ENCODE data around the gene RPS2. TPM values are rescaled to one million over a fixed set of nuclear protein-coding genes. Genes with fewer than 3 reads are reported as not detected.

The RPS2 gene
- total and polyA plus RNA-seq, 2 donors (not counting 1 experiment from before 2014, with no cell fraction given): 3,261 to 6,138 TPM

Small RNA genes within 50 kb of the gene (small RNA-seq; reads per million reads assigned to genes)
- gene AC005363.2 (ENCODE audit: insufficient read length, low read depth, low replicate concordance) (not detected), gene RN7SL219P (ENCODE audit: insufficient read length, low read depth, low replicate concordance) (not detected), gene SNORA10 (ENCODE audit: insufficient read length, low read depth, low replicate concordance) (not detected), gene SNORA64 (ENCODE audit: insufficient read length, low read depth, low replicate concordance) (not detected)

Other genes with a start within 250 kb of the RPS2 start
- gene NME3, start 193.3 kb downstream of the RPS2 start, total RNA-seq: 57.3 and 63.2 TPM in 2 replicates
- 99.0 and 150 TPM in 2 replicates for gene NME3, start 193.3 kb downstream of the RPS2 start, polyA plus RNA-seq
- gene EME2, start 192.0 kb downstream of the RPS2 start, total RNA-seq: 42.5 and 43.9 TPM in 2 replicates
- gene EME2, start 192.0 kb downstream of the RPS2 start, polyA plus RNA-seq: 34.6 and 44.1 TPM in 2 replicates
- 44.6 and 54.5 TPM in 2 replicates for gene MRPS34, start 191.7 kb downstream of the RPS2 start, total RNA-seq
- 34.4 and 55.2 TPM in 2 replicates for gene MRPS34, start 191.7 kb downstream of the RPS2 start, polyA plus RNA-seq
- 91.2 and 95.5 TPM in 2 replicates for gene SPSB3, start 182.3 kb downstream of the RPS2 start, total RNA-seq
- gene SPSB3, start 182.3 kb downstream of the RPS2 start, polyA plus RNA-seq: 255 and 264 TPM in 2 replicates
- gene NUBP2, start 181.9 kb downstream of the RPS2 start, total RNA-seq: 50.2 and 52.6 TPM in 2 replicates
- gene NUBP2, start 181.9 kb downstream of the RPS2 start, polyA plus RNA-seq: 49.3 and 71.7 TPM in 2 replicates
- 0.22 TPM in 1 of 2 replicates, not detected in the other for gene IGFALS, start 171.1 kb downstream of the RPS2 start, total RNA-seq
- 0.49 and 0.63 TPM in 2 replicates for gene IGFALS, start 171.1 kb downstream of the RPS2 start, polyA plus RNA-seq
- gene HAGH, start 138.0 kb downstream of the RPS2 start, total RNA-seq: 49.7 and 50.6 TPM in 2 replicates
- gene HAGH, start 138.0 kb downstream of the RPS2 start, polyA plus RNA-seq: 48.9 and 74.2 TPM in 2 replicates
- gene FAHD1, start 137.6 kb downstream of the RPS2 start, total RNA-seq: 11.0 and 13.3 TPM in 2 replicates
- 7.2 and 14.5 TPM in 2 replicates for gene FAHD1, start 137.6 kb downstream of the RPS2 start, polyA plus RNA-seq
- gene MEIOB, start 92.7 kb downstream of the RPS2 start, total RNA-seq: not detected in 2 replicates
- gene MEIOB, start 92.7 kb downstream of the RPS2 start, polyA plus RNA-seq: not detected in 2 replicates
- not detected in 2 replicates for gene HS3ST6, start 46.4 kb downstream of the RPS2 start, total RNA-seq
- gene HS3ST6, start 46.4 kb downstream of the RPS2 start, polyA plus RNA-seq: not detected in 2 replicates
- 15.2 and 17.5 TPM in 2 replicates for gene MSRB1, start 21.6 kb downstream of the RPS2 start, total RNA-seq
- gene MSRB1, start 21.6 kb downstream of the RPS2 start, polyA plus RNA-seq: 4.4 and 8.5 TPM in 2 replicates
- not detected in 2 replicates for gene RPL3L, start 10.1 kb downstream of the RPS2 start, total RNA-seq
- gene RPL3L, start 10.1 kb downstream of the RPS2 start, polyA plus RNA-seq: not detected in 2 replicates
- 63.7 and 70.4 TPM in 2 replicates for gene NDUFB10, start 5.3 kb downstream of the RPS2 start, total RNA-seq
- 76.9 and 92.6 TPM in 2 replicates for gene NDUFB10, start 5.3 kb downstream of the RPS2 start, polyA plus RNA-seq
- gene RNF151, start 2.0 kb upstream of the RPS2 start, total RNA-seq: 0.36 and 0.76 TPM in 2 replicates
- 0.13 and 0.27 TPM in 2 replicates for gene RNF151, start 2.0 kb upstream of the RPS2 start, polyA plus RNA-seq
- 31.9 and 32.2 TPM in 2 replicates for gene TBL3, start 7.2 kb upstream of the RPS2 start, total RNA-seq
- gene TBL3, start 7.2 kb upstream of the RPS2 start, polyA plus RNA-seq: 41.2 and 52.2 TPM in 2 replicates
- 0.49 and 0.74 TPM in 2 replicates for gene NOXO1, start 16.6 kb upstream of the RPS2 start, total RNA-seq
- 0.30 and 1.0 TPM in 2 replicates for gene NOXO1, start 16.6 kb upstream of the RPS2 start, polyA plus RNA-seq
- gene GFER, start 19.4 kb upstream of the RPS2 start, total RNA-seq: 28.2 and 30.4 TPM in 2 replicates
- 15.6 and 16.1 TPM in 2 replicates for gene GFER, start 19.4 kb upstream of the RPS2 start, polyA plus RNA-seq
- 19.8 and 20.8 TPM in 2 replicates for gene SYNGR3, start 25.1 kb upstream of the RPS2 start, total RNA-seq
- 19.5 and 28.7 TPM in 2 replicates for gene SYNGR3, start 25.1 kb upstream of the RPS2 start, polyA plus RNA-seq
- 49.5 and 50.3 TPM in 2 replicates for gene ZNF598, start 45.0 kb upstream of the RPS2 start, total RNA-seq
- 61.1 and 61.5 TPM in 2 replicates for gene ZNF598, start 45.0 kb upstream of the RPS2 start, polyA plus RNA-seq
- gene NPW, start 55.0 kb upstream of the RPS2 start, total RNA-seq: 0.70 and 1.7 TPM in 2 replicates
- gene NPW, start 55.0 kb upstream of the RPS2 start, polyA plus RNA-seq: 0.13 and 0.36 TPM in 2 replicates
- gene NHERF2, start 62.1 kb upstream of the RPS2 start, total RNA-seq: 1.9 and 2.2 TPM in 2 replicates
- 1.5 and 1.8 TPM in 2 replicates for gene NHERF2, start 62.1 kb upstream of the RPS2 start, polyA plus RNA-seq
- 14.1 and 17.5 TPM in 2 replicates for gene NTHL1, start 83.0 kb upstream of the RPS2 start, total RNA-seq
- 20.1 and 27.6 TPM in 2 replicates for gene NTHL1, start 83.0 kb upstream of the RPS2 start, polyA plus RNA-seq
- gene TSC2, start 83.2 kb upstream of the RPS2 start, total RNA-seq: 188 and 194 TPM in 2 replicates
- 128 and 134 TPM in 2 replicates for gene TSC2, start 83.2 kb upstream of the RPS2 start, polyA plus RNA-seq
- gene PKD1, start 171.1 kb upstream of the RPS2 start, total RNA-seq: 103 and 116 TPM in 2 replicates
- 97.6 and 100 TPM in 2 replicates for gene PKD1, start 171.1 kb upstream of the RPS2 start, polyA plus RNA-seq
- gene RAB26, start 183.8 kb upstream of the RPS2 start, total RNA-seq: 0.58 and 0.62 TPM in 2 replicates
- 0.95 and 1.2 TPM in 2 replicates for gene RAB26, start 183.8 kb upstream of the RPS2 start, polyA plus RNA-seq
- 42.3 and 50.9 TPM in 2 replicates for gene TRAF7, start 191.0 kb upstream of the RPS2 start, total RNA-seq
- gene TRAF7, start 191.0 kb upstream of the RPS2 start, polyA plus RNA-seq: 30.4 and 46.1 TPM in 2 replicates
- 0.05 TPM in 1 of 2 replicates, not detected in the other for gene CASKIN1, start 231.8 kb upstream of the RPS2 start, total RNA-seq
- gene CASKIN1, start 231.8 kb upstream of the RPS2 start, polyA plus RNA-seq: 0.01 TPM in 1 of 2 replicates, not detected in the other
- gene MLST8, start 240.6 kb upstream of the RPS2 start, total RNA-seq: 36.1 and 39.0 TPM in 2 replicates
- 107 and 112 TPM in 2 replicates for gene MLST8, start 240.6 kb upstream of the RPS2 start, polyA plus RNA-seq
- 13.1 and 18.3 TPM in 2 replicates for gene BRICD5, start 246.0 kb upstream of the RPS2 start, total RNA-seq
- 11.9 and 16.8 TPM in 2 replicates for gene BRICD5, start 246.0 kb upstream of the RPS2 start, polyA plus RNA-seq